ENCODE measurements around the gene PDZD2. TPM values are rescaled to one million over a fixed set of nuclear protein-coding genes. Genes with fewer than 3 reads are reported as not detected.
"Not testable (repeated sequence)": the region's sequence is repeated elsewhere in the genome, so short reads cannot be mapped to it uniquely, and the experiment has no call there.

Gene PDZD2
- total RNA-seq (10 to 100 TPM; 24.0 to 49.8 TPM), polyA plus RNA-seq (ENCODE audit: insufficient read length in 6 of 6) (10 to 100 TPM; 16.2 to 23.6 (median 17.6) TPM)
- long read RNA-seq, donor 1, partial matches to known transcripts: 8 of 8 reads
- long read RNA-seq, donor 1, other reads (novel, unspliced or antisense): 0 of 8 reads
- long read RNA-seq, donor 2: 0 reads
- long read RNA-seq, donor 3: 0 reads
- long read RNA-seq, donor 4, partial matches to known transcripts: 5 of 9 reads
- long read RNA-seq, donor 4, other reads (novel, unspliced or antisense): 3 of 9 reads
- long read RNA-seq, donor 5: 0 reads
- long read RNA-seq, donor 6: 0 reads
- long read RNA-seq, donor 7: 0 reads
- long read RNA-seq, donor 8, partial matches to known transcripts: 6 of 6 reads
- long read RNA-seq, donor 8, other reads (novel, unspliced or antisense): 0 of 6 reads
- long read RNA-seq, donor 9: 0 reads
- long read RNA-seq, donor 10, partial matches to known transcripts: 2 of 3 reads
- long read RNA-seq, donor 10, other reads (novel, unspliced or antisense): 1 of 3 reads
- long read RNA-seq, donor 11, partial matches to known transcripts: 16 of 17 reads
- long read RNA-seq, donor 11, other reads (novel, unspliced or antisense): 0 of 17 reads
- long read RNA-seq, donor 12: 0 reads

- peak within 1 kb of the TSS; percentile 56 for H3K4me3 ChIP-seq
- ATAC-seq (peak; percentile 88), DNase-seq (peak; percentile 64 to 85 (median 74))
- peaks cover 7 to 15% of the 10 kb centered on the region in 2 donors for H3K4me1 ChIP-seq
- intact Hi-C loops (cut with DNase I): no loop called here
- H3K27ac ChIP-seq: no peak within 1 kb of the TSS
- H3K36me3 ChIP-seq: no peaks in the 10 kb centered on the region
- peaks cover 13 to 31% of the 10 kb centered on the region in 2 donors for H3K27me3 ChIP-seq
- peak in 1 of 2 donors; percentile 17 for TF ChIP-seq CTCF (IDR thresholded peaks at IDR 0.05)
- H3K9me3 ChIP-seq: no peaks in the 10 kb centered on the region
Measured at GRCh38 chr5:31638748-31639418, at the start of gene PDZD2. PDZD2 (plus strand) TSS chr5:31639131.

- H3K4me1 ChIP-seq: no peaks in the 10 kb centered on the region
- intact Hi-C loops (cut with DNase I): no loop called here
- H3K9me3 ChIP-seq: no peaks in the 10 kb centered on the region
- H3K27me3 ChIP-seq: no peaks in the 10 kb centered on the region
- TF ChIP-seq CTCF (IDR thresholded peaks at IDR 0.05): no peak
- no peak overlapping the region for H3K4me3 ChIP-seq
- H3K36me3 ChIP-seq: no peaks in the 10 kb centered on the region
- no peak for ATAC-seq
- DNase-seq: no peak
- H3K27ac ChIP-seq: no peak overlapping the region
Measured at GRCh38 chr5:31593665-31594064, 45.3 kb upstream of the PDZD2 start.

- Histone ChIP-seq H3K36me3 (no peaks in the 10 kb centered on the region), H3K27ac (no peak overlapping the region), H3K9me3 (no peaks in the 10 kb centered on the region), H3K27me3 (no peaks in the 10 kb centered on the region), H3K4me1 (no peaks in the 10 kb centered on the region), H3K4me3 (no peak overlapping the region)
- intact Hi-C loops (cut with DNase I): no loop called here
- no peak for ATAC-seq
- TF ChIP-seq CTCF (IDR thresholded peaks at IDR 0.05): no peak
- DNase-seq: no peak
Measured at GRCh38 chr5:31596354-31596753, 42.6 kb upstream of the PDZD2 start.

GRCh38 chr5:31598640-31599611 is 40.0 kb upstream of the PDZD2 start:
- Histone ChIP-seq H3K4me3 (no peak overlapping the region), H3K27ac (no peak overlapping the region), H3K36me3 (no peaks in the 10 kb centered on the region), H3K27me3 (no peaks in the 10 kb centered on the region), H3K4me1 (no peaks in the 10 kb centered on the region), H3K9me3 (no peaks in the 10 kb centered on the region)
- intact Hi-C loops (cut with DNase I): no loop called here
- DNase-seq (no peak), ATAC-seq (peak; percentile 69)
- no peak for TF ChIP-seq CTCF (IDR thresholded peaks at IDR 0.05)

- H3K9me3 ChIP-seq; H3K4me3 ChIP-seq; DNase-seq; intact Hi-C loops (cut with DNase I); H3K27me3 ChIP-seq; H3K36me3 ChIP-seq; H3K27ac ChIP-seq; H3K4me1 ChIP-seq; ATAC-seq: not testable (repeated sequence)
Measured at GRCh38 chr5:31602305-31602704, 36.6 kb upstream of the PDZD2 start.

Data from left lung (tissue), 14 donors.